Measurements from ENCODE around the gene TMEM131L.

TMEM131L gene

DNA sequence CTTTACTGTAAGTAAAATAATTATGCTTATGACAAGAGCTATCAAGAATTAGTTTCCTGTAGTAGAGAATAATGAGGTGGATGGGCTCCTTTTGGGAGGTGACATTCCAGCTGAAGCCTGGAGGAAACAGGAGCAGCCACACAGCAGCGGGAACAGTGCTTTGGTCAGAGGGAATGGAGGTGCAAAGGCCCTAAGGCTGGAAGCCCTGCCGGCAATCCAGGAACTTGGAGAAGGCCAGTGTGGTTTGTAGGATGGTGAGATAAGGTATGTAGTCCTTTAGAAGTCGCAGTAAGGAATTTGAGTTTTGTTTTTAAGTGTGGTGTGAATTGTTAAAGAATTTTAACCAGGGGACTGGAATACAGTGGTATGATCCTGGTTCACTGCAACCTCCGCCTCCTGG is 8.1 kb downstream of the TMEM131L start:
- DNase-seq: no peak

DNA sequence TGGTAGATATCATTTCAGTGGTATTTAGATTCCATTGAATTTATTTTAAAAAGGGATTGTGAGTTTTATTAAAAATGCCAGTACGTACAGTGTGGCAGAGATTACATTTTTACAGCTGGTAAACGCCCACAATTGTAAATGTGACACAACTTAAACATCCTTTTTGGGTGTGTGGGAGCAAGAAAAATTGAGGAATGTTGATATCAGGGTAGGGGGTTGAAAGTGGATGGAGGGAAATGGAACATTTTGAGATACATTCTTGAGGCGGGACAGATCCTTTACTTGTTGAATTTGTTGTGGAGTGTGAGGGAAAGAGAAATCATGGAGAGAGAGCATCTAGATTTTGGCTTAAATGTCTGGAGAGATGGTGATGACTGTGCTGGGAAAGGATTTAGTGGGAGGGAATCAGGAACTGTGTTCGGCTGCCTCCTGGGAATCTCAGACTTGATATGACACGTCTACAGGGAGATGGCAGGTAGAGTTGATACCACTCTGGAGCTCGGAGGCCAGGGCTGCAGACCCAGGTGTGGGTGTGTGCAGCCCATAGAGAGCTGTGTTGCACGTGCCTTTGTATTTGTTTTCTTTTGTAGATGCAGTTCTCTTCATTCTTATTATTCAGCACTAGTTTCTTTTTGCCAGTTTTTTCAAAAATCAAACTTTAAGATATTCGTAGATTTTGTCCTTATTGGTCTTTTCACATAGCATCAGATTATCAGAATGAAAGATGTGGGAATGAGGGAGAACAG is 10.8 kb downstream of the TMEM131L start:
- DNase-seq: no peak

DNA sequence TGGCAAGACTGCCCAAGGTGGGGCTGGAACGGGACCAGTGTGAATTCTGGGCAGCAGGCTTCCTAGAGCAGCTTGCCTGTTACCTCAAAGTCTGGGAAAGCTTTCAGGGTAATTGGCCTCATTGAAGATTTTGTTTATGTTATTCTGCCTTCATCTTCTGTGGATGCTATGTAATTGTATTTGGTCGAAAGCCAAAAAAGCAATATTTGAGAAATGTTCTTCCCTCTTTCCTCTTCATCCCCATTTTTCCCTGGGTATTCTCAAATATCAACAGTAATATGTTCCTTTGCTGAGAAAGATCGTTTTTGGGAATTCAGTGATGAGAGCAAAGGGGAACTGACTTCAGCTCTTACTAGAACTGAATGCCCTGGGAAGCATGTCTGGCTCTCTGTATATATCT is 12.9 kb downstream of the TMEM131L start:
- no peak for DNase-seq

DNA sequence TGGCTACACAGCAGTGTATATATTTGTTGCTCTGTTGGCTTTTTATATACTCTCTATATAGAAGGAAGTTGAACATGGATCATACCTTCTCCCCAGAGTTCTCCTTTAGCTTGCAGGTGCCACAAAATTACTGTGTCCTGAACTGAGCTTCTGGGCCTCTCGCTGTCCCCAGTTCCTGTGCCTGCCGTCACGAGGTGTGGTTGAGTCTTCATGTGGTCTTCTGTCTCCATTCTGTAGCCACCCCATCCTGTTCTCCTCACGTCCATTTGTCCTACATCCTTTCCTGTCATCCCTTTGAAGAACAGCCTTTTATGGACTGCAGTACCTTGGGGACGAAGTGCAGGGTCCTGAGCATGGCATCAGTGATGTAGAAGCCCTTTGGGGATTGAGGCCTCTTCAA is 14.5 kb downstream of the TMEM131L start:
- DNase-seq: no peak

DNA sequence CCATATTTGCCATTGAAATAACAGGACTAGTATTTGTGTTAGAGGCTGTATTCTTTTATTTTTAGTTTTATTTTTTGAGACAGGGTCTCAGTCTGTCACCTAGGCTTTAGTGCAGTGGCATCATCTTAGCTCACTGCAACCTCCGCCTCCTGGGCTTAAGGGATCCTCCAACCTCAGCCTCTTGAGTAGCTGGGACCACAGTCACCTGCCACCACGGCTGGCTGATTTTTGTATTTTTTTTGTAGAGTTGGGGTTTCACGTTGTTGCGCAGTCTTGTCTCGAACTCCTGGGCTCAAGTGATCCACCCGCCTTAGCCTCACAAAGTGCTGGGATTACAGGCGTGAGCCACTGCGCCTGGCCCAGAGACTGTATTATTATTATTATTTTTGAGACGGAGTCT is 15.3 kb downstream of the TMEM131L start:
- DNase-seq: no peak

DNA sequence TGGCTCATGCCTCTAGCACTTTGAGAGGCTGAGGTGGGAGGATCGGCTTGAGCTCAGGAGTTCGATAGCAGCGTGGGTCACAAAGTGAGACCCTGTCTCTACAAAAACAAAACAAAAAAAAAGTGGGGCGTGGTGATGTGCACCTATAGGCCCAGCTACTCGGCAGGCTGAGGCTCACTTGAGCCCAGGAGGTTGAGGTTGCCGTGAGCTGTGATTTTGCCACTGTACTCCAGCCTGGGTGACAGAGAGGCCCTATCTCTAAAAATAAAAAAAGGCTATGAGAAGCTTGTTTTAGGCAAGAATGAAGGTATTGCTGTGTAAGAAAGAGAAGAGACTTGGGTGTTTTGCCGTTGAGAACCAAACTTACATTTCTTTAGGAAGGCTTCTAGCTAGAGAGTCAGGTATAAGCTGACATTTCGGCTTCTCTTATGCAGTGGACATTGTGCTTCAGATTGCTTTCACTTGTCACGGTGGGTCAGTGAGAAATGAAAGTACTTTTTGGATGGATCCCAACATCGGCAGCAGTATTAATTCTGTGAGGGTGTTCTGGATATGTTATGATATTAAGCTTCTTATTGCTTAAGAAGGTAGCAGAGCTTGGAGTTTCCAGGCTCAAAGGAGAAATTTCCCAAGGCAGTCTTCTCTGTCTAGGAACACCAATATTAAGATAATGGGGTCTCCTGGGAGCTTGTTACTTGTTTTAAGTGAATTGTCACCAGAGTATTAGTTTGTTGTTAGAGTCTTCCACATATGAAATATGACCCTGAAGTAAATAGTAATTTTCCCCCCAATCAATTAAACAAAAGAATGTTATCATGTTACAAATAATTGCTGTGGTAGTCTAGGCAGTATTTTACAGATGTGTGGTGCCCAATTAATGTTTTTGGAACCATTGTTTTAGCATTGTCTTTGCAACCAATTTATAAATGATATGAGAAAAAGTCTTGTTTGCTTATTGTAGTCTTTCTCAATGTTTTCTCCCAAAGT is 17.6 kb downstream of the TMEM131L start:
- no peak for DNase-seq

DNA sequence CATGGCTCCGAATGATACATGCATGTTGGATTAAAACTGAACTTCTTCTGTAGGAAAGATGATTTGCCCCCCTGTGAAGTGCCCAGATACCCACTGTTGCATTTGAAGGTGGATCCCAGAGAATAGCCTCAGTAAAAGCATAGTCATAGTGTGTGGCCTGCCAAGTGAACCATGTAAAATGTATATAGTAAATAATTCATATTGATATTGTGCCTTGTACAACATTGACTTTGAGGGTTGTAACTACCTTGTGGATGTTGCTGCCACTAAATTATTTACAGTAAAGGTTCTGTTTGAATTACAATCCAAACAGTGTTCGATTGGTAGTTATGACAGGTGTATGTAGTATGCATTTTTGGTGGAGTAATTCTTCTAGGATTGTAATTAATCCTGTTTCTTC is 19.2 kb downstream of the TMEM131L start:
- no peak for DNase-seq

DNA sequence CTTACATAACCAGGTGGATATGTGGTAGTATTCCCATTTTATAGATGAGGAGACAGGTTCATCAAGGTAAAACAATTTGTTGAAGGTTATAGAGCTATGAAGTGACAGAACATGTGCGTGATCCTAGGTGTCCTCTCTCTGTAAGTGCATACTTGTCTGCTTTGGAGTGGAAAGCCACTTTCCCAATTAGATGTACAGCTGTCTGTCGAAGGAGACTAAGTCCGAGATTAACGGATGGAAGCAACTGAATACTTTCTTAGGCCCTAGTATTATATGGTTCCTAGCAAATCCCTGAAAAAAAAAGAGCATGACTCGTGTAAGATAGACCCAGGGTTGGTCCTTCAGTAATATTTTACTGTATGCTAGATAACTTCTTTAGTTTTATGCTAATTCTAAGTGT is 19.7 kb downstream of the TMEM131L start:
- no peak for DNase-seq

DNA sequence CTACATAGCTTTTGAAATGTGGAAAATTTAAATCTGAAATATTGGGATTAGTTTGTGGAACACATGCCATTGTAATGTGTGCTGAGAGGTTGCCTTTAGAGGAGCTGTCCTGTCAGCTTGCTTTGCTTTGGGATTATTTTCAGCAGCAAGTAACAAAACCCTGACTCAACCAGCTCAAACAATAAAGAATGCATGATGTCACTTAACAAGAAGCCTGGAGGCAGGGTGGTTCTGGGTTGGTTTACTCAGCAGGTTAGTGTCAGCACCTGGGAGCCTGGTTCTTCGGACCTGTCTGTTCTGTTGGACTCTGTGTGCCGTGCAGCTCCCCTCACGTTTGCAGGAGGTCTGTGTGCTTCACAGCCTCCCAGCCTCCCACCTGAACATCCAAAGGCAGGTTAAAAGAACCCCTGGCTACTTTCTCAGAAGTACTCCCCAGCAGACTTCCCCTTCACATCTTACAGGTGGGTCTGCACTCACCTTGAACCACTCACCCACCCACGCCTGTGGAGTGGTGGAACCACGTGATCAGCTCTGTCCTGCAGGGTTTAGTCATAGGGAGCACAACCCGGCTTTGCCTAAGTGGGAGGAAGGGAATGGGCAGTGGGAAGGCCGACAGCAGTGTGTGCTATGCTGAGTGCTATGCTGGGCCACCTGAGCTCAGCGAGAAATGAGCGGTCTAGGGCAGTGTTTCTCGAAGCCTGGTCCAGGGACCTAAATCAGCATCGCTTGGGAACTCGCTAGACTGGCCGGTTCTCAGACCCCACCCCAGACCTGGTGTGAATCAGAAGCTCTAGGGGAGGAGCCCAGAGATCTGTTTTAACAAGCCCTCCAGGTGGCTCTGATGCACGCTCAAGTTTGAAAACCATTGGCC is 20.4 kb downstream of the TMEM131L start:
- DNase-seq: no peak

DNA sequence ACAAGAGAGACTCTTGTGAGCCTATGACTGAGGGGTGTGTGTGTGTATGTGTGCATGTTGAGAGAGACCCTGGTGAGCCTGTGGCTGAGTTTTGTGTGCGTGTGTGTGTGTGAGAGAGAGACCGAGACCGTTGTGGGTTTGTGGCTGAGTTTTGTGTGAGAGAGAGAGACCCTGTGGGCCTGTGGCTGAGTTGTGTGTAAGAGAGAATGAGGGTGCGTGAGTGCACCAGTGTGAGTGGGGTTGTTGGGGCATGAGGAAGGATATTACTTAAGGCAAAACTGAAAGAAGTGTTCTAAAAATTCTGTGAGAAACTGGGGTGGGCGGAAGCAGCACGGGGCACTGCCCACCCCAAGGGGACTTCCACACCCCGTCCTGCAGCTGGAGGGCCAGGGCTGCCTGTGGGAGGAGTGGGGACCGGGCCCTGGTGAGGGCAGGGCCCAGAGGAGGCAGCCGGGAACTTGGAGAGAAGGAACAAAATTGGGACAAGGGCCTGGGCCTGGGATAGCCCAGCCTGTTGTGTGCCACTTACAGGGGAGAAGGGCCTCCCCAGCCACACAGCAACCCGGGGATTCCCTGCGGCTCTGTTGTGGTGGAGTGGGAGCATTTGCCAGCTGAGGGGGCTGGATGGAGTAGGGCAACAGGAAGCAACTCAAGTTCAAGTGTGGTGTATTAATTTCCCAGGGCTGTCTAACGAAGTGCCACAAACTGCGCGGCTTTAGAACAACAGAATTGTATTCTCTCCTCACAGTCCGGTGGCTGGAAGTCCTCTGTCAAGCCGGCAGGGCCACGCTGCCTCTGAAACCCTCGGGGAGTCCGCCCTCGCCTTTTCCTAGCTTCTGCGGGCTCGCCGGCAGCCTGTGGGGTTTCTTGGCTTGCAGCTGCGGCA is 22.1 kb downstream of the TMEM131L start:
- peak; percentile 74 for DNase-seq

DNA sequence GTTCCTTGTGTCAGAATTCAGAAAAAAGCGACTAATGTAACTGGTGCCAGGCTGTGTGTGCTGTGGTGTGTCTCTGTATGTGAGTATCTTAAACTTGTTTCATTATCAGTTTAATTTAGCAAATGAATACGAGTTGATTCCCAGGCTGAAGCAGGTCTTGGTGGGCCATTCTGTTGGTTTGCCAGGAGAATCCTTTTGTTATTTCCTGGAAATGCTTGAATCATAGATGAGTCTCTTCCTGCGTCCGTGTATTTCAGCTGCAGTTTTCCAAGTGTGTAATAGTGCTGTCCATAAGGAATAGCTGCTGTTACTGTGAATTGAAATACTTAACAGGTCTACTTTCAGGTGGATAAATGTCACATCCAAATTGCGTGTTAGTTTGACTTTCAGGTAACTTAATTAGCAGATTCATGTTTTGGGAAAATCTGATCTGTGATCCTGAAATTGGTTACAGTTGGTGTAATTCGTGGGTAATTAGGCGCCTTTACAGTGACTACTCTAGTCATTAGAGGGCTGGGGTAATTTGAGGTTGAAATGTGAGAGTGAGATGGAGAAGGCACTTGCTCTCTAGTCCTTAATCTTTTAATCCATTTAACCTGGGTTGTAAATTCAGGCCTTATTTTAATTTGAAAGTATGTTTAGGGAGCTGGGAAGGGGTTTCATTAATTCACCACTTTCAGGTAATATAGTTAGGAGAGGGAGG is 23.8 kb downstream of the TMEM131L start:
- DNase-seq: no peak

DNA sequence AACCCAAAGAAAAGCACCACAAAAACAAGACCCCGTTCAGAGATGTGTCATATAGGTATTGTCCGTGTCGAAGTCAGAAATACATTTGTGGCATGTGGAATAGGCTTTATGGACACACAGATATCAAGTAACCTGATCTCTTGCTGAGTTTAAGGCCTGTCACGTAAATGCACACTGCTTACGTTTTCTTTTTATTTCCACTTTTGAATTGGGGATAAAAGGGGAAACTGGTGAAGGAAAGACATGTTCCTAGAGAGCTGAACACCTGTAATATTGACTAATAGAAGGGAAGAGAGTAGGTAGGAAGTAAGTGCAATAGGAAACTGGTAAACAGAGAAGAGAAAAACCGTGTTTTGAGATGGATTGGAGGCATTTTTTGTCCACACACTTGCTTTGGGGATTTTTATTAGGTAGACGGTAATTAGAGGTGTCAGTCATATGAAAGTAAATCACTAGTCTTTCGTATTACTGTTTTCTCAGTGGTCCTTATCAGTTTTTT is 24.9 kb downstream of the TMEM131L start:
- no peak for DNase-seq

DNA sequence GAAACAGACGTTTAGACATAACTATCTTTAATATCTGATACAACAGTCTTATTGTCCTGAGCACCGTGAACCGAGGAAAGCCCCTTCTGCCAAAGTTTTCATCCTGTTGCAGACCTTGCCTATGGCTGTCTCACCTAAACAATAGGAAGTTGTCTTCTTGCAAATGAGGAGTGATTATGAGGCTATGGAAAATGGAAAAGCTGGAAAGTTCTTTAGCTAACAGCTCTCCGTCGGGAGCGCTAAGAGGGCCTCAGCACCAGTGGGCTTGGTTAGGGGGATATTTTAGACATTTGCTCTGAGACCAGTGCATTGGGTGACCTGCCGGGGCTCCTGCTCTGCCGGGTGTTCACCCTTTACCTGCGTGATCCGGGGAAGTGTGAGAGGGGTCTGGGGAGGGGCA is 28.4 kb downstream of the TMEM131L start:
- DNase-seq: no peak

DNA sequence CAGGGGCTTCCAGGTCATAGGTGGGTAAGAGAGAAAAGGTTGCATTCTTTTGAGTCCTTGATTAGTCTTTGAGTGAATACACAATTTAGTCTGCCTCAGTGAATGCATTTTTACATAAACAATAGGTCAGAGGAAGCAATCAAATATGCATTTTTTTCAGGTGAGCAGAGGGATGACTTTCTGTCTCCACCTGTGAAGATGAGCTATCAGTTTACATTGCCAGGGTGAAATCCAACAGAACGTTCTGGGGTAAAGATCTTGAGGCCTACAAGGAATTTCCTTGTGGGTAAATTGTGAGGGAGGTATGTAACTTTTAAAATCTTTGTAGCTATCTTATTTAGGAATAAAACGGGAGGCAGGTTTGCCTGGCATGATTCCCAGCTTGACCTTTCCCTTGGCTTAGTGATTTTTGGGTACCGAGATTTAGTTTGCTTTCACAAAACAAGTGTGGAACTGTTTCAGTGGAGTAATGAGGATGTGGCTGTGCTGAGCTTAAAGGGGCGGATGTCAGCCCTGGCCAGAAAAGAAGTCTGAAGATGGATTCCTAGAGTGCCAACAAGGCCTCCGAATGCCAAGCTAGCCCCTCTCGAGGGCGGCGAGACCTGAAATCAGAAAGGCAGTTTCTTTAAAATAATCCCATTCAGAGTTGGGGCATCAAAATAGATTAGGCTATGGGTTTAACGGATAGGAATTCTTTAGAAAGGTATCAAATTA is 29.5 kb downstream of the TMEM131L start:
- DNase-seq: no peak

DNA sequence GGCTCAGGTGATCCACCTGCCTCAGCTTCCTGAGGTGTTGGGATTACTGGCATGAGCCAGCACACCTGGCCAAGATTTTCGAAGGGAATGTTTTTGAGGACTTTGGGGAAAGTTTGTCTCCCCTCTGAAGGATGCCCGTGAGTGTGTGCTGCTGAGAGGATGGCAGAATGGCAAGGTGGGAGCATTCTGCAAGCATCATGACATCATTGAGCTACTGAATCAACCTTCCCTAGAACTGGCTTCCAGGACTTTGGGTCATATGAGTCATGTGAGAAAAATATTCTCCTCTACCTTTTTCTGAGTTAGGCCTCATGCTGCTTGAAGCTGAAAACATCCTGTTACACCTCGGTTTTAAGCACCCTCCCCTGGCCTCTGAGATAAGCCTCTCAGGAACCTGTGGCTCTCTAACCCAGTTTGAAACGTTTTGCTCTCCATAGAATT is 31.0 kb downstream of the TMEM131L start:
- peak; percentile 22 for DNase-seq

DNA sequence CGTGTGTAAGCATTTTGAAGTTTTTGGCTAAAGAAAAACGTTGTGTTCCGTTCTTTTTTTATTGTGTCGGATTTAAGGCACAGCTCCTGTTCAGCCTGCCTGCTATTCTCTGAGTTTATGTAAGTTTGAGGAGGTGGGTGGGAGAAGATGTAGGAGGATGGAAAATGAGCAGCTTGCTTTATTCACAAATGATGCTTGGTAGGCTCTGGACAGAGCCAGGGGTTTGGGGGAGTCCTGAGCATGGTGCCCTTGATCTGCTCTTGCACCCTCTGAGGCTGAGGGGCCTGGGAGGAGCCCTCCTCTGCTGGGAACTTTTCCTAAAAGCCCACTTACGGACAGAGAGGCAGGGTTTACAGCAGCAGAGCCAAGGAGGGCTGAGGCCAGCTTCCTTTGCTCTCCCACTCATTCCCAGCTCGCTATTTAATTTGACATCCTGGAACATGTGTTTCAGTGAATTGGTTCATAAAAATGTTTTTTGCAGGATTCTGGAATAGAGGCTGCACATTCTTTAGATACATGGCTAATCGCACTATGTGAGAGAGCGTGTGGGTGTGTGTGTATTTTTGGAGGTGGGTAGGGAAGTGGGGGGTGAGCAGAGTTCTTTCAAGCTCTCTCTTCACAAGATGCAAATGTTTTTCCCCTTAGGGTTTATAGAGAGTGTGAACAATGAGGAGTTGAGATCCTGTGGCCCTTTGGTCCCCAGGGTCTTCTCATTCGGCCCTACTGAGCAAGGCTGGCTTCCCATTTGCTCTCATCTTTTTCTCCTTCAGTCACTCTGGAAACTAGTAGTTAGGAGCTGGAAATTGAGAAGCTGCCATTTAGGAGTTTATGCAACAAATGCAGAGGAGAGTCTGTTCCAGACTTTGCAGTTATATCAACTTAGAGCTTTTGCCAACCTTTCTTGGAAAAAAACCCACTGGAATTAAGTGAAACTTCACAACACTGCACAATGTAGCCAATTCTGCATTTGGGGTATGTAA is 32.1 kb downstream of the TMEM131L start:
- DNase-seq: no peak

DNA sequence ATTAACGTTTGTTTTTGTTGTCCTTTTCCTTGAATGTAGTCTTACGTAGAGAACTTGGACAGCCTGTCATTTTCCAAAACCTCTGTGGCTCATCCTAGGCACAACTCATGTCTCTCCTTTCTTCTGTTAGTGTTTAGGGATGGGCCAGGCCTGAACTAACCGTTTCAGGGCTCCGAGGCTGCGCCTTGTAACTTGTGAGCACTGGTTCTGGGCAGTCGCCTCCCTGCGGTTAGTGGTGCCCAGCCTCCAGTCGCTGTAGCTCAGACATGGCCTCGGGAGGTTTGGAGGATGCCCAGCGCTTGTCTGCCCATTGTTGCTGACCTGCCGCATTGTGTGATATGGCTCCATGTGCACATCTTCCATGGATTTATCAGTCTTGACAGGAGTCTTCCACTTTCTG is 32.8 kb downstream of the TMEM131L start:
- no peak for DNase-seq

DNA sequence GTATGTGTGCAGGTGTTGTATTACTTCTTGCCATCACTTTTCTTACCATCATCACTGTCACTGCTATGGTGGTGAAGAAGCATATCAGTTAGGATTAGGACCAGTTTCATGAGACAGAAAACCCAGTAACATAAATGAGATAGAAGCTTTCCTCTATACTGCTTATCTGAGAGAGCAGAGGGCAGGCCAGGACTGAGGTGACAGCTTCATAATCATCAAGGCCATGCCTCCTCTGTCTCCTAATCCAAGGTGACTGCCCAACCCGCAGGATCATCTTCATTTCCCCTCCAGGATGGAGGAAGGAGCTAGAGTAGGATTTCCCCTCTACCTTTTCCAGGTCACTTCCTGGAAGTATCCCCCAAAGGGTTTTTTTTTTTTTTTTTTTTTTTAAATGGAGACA is 35.4 kb downstream of the TMEM131L start:
- DNase-seq: no peak

DNA sequence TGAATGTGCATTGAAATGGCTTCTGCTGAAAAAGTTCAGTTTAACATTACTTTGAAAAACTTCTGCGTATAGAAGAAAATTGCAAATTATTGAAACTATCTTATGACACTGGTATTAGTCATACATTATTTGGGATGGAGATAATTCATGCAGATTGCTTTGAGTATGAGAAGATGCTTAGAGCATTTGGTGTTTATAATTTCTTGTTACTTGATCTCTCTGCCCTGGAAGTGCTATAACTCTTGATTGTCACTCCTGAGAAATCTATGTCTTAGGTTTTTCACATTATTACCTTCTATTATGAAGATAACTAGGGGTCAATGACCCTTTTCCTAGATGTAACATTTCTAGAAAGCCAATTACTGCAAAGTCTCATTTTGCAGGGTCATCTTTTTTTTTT is 36.4 kb downstream of the TMEM131L start:
- no peak for DNase-seq
